GM18526 (cell line): ENCODE results near the gene EEFSEC.

Experiments
- POLR2A ChIP-seq: IDR thresholded peaks from 3 replicates; pipeline ENCODE4 v1.6.1; 2011; ENCODE audit not compliant: insufficient read length; ENCODE audit errors: extremely low read depth

EEFSEC gene

GRCh38 chr3:128423525-128424147 lies 270.4 kb downstream of the EEFSEC start:
- no peak for TF ChIP-seq POLR2A

GRCh38 chr3:128424508-128425069 lies 271.3 kb downstream of the EEFSEC start:
- no peak for TF ChIP-seq POLR2A

- TF ChIP-seq POLR2A = no peak
Measured at GRCh38 chr3:128425142-128425845, 272.0 kb downstream of the EEFSEC start.

GRCh38 chr3:128425846-128426127 lies 272.5 kb downstream of the EEFSEC start:
- no peak for TF ChIP-seq POLR2A

- no peak for TF ChIP-seq POLR2A
Measured at GRCh38 chr3:128426128-128426921, 273.0 kb downstream of the EEFSEC start.

- TF ChIP-seq POLR2A = no peak
Measured at GRCh38 chr3:128427175-128427857, 274.0 kb downstream of the EEFSEC start.

- TF ChIP-seq POLR2A = no peak
Measured at GRCh38 chr3:128427872-128428822, 274.9 kb downstream of the EEFSEC start.

- TF ChIP-seq POLR2A = no peak
Measured at GRCh38 chr3:128429275-128429674, 276.0 kb downstream of the EEFSEC start.

DNA sequence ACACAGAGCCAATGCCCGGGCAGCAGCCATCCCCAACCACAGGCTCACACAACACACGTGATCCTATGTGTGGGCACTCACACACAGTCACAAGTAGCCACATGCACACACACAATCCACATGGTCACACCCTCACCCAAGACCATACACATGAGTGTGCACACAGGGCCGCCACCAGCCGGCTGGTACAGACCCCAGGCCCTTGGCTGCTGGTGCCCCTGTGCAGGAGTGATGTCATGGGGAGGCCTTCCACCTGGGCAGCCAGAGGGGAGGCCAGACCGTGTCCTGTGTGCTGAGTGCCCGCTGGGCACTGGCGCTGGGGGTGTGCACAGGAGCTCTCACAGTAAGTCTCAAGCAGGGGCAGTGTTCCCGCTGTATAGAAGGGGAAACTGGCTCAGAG lies 276.5 kb downstream of the EEFSEC start:
- TF ChIP-seq POLR2A = no peak

GRCh38 chr3:128430301-128430700 lies 277.0 kb downstream of the EEFSEC start:
- no peak for TF ChIP-seq POLR2A

DNA sequence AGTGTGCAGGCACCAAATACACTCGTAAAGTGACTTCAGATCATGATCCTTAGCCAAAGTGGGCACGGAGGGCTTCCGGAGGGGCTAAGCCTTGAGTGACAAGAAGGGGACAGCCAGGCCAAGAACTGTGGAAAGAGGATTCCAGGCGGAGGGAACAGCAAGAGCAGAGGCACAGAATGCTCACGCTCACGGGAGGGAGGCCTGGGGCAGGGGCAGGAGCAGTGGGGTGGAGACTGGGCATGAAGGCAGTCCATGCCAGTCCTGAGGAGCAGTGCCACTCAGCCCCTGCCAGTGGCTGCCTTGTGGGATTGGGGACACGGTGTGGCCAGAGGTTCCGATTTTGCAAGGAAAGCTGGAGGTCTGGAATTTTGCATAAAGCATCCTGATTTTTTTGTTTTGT lies 277.4 kb downstream of the EEFSEC start:
- TF ChIP-seq POLR2A = no peak

- TF ChIP-seq POLR2A = no peak
Measured at GRCh38 chr3:128431803-128432300, 278.6 kb downstream of the EEFSEC start.

DNA sequence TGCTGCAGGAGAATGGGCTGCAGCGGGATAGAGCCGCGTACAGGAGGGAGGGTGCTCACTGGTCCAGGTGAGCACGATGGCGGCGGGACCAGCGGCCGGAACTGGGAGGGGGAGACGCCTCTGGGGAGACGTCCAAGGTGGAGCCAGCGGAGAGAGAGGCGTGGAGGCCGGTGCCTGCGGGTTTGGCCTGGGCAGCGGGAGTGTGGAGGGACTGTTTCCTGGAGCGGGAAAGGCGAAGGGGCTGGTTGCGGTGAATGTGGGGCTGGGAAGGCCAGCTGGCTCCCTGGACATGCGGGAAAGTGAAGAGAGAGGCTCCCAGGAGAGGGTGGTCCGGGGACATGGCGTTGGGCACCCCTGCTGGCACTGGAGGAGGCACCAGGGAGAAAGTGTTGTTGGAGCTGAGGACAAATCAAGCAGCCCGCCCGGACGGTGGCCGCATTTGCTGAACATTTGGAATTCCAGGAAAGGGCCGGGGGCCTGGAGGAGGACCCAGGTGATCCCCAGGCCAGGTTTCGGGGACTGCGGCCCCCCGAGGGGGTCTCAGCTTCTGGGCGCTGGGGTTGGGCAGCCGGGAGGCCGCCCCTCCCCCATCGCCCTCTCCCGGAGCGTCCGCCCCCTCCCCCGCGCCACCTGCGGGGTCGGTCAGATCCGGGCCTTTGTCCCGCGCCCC lies 279.2 kb downstream of the EEFSEC start:
- no peak for TF ChIP-seq POLR2A
